HG03442 (cell line): Measurements from ENCODE around the gene DNAJA3.

Experiments used
- ATAC-seq: cut with Tn5 transposase; IDR thresholded peaks from one replicate; pipeline ENCODE4 v1.9.1; 2021; ENCODE audit warnings: mild to moderate bottlenecking, moderate library complexity; ENCODE audit not compliant: unreplicated experiment

Gene DNAJA3

DNA sequence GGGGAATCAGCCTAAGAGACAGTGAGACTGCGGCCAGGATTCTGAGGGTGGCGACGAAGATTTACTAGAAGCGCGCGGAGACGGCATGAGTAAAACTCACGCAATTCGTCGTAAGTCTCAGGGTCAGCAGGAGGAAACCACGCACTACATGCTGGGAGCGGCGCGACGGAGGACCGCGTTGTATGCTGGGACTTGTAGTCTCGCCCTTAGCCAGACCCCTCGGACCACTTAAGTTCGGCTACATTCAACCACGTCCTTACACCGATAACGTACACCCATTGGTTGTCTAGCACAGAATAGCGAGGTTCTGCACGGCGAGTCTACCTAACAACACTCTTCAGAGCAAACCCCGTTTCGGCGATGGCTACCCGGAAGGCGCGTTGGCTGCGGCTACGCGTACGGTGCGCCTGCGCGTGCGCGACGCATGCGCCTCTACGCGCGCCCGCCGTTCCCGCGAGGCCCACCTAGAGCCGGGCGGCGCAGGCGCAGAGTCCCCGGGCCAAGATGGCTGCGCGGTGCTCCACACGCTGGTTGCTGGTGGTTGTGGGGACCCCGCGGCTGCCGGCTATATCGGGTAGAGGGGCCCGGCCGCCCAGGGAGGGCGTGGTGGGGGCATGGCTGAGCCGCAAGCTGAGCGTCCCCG lies at the start of gene DNAJA3:
Gene DNAJA3, plus strand, starts transcription at position 491 of the 643 bp plus-strand sequence. Its CDS starts 14 bp downstream, at position 505.
- peak; percentile 81 for ATAC-seq

DNA sequence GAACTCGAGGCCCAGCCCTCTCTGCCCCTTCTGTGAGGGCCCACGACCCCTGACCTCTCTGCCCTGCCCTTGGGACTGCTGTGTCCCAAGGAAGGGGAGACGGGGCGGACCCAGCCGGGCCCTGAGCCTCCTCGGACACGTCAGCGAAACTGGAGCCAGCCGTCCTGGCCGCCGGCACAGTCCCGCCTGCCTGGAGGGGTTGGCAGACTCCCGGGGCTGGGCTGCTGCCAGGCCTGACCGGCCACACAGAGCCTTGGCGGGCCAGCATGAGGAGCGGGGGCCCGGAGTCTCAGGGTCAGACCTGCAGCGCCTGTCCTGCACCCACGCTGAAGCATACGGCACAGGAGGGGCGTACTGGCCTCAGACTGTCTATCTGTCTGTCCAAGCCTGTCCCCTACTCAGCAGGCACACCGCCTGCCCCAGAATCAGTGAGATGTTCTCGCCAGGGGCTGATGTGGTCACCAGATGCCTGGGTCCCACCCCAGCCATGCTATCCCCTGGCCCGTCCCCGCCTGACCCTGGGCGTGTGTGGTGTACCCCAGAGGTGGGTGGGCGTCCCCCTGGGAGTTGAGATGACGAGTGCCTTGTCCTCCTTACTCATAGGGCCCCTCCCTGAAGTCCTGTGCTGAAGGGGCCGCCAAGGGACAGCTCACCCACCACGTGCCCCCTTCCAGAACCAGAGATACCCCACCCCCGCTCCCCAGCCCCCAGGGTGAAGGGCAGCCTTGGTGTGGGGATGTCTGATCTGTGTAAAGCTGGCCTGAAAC lies 49.4 kb upstream of the DNAJA3 start:
- no peak for ATAC-seq

DNA sequence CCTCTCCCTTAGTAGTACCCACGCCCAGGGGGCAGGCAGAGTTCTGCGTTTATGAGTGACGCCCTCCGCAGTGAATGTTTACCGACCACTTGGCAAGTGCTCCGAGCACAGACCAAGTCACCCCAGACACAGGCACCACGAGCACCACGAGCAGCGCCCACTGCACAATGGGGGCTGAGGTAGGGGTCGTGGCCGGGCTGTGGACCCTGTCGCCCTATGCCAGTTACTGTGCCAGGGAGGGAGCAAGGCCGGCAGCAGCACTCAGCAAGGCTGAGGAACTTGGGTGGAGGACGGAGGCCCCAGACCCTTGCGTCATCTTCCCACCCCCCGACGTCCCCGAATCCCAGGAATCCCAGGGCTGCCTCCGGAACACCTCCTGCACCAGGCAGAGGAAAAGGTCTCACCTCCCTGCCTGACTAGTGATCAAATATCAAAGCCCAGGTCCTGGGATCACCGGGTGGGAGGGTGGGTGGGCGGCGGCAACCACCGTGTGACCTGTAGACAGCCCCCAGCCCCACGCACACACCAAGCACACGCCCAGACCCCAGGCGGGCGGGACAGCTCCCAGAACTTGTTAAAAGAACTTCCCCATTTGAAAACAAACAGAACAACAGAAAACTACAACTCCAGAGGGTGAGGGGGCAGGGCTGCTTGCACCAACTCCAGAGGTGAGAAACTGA lies 48.6 kb upstream of the DNAJA3 start:
- ATAC-seq: no peak

DNA sequence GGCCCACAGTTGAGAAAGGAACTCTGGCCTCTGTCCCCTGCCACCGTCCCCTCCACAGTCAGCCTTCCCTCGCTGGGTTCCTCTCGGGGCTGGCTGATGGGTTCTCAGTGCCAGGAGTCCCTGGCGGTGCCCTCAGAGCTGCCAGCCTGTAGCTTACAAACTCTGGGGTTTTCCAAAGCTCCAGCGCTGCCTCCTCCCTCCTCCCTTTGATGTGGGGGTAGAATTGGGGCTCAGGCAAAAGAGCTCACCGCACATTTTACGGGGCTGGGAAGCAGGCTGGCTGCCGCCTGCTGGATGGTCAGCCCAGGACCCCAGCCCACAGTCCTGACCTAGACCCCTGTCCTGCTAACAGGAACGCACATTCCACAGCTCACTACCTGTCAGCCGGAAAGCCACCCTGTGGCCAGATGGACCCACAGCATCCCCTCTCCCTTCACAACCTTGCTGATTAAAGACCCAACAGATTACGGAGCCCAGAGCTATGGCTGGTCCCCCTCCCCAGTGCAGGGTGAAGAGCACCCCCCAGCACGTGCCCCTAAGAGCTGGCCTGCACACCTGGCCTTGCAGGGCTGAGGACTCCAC lies 48.0 kb upstream of the DNAJA3 start:
- no peak for ATAC-seq

DNA sequence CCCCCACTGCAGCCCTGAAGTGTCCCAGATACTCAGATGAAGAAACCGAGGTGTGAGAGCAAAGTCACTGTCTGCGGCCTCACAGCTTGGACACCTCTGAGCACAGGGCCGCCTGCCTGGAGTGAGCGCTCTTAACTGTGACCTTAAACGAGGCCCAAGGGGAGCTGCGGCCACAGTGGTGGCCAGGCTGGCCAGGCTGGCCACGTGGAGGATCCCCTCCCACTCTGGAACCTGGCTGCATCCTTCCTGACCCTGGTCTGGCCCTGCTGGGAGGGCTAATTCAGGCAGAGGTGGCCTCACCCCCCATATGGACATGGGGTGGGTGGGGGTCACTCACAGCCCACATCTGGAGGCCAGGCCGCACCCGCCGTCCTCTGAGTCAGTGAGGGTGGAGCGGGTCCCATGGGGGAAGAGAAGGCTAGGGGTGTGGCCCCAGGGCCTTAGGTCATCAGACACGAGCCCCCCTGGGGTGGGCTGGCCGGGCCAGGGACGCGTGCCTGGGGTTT lies 47.5 kb upstream of the DNAJA3 start:
- no peak for ATAC-seq

DNA sequence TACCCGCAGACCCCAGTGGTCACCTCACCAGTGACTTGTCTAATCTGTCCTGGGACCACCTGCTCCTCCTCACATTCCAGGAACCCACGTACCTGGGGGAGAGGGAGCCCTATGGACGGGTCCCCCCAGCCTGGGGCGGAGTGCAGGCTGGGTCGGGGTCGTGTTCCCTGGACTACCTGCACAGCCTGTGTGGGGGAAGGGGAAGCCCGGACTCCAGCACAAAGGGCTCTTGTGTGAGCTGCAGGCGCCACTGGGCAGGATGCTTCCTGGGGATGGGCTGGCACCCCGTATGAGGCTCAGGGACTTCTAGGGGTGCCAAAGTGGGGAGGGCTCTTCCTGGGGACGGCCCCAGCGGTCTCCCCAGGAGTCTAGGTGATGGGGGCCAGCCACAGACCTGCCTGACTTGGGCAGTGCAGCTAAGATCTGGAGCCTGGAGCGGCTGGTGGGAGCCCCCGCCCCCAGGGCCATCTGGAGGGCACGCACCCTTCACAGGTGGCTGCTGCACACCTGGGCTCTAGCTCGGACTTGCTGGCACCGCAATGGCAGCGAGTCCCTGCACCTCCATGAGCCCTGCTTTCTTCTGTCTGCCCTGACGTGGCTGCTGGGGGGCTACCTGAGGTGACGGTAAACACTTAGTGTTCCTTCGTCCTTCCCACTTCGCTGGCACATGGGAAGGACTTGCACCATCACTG lies 46.5 kb upstream of the DNAJA3 start:
- no peak for ATAC-seq

DNA sequence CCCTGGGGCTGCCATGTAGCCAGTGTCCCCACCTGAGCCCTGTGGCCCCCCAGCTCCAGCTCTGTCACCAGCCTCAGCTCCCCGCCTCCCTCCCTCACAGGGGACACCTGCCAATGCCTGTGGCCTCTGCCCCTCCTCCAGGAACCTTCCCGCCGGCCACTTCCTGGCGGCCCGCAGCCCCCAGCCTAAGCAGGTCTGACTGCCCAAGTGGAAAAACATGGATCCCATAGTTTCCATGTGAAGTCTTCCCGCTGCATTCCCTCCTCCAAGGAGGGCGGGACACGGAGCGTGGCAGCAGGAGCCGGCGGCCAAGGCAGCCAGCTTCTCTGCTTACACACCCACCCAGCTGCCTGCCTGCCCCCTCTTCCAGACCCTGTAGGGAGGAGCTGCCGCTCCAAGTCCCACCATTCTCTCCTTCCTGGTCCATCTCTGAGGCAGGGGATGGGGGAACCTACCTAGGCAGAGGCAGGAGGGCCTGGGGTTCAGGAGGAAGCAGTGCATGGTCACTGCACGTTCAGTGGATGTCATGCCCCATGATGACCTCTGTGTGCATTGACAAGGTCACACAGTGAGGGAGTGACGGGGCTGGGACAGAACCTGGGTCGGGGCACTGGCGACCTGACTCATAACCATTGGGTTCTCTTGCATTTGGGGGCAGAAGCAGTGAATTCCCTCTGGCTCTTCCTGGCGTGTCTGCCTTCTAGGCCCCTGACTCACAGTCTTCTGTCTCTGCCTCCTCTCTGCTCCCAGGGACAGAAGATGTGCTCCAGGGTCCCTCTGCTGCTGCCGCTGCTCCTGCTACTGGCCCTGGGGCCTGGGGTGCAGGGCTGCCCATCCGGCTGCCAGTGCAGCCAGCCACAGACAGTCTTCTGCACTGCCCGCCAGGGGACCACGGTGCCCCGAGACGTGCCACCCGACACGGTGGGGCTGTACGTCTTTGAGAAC lies 45.3 kb upstream of the DNAJA3 start:
- ATAC-seq: no peak

DNA sequence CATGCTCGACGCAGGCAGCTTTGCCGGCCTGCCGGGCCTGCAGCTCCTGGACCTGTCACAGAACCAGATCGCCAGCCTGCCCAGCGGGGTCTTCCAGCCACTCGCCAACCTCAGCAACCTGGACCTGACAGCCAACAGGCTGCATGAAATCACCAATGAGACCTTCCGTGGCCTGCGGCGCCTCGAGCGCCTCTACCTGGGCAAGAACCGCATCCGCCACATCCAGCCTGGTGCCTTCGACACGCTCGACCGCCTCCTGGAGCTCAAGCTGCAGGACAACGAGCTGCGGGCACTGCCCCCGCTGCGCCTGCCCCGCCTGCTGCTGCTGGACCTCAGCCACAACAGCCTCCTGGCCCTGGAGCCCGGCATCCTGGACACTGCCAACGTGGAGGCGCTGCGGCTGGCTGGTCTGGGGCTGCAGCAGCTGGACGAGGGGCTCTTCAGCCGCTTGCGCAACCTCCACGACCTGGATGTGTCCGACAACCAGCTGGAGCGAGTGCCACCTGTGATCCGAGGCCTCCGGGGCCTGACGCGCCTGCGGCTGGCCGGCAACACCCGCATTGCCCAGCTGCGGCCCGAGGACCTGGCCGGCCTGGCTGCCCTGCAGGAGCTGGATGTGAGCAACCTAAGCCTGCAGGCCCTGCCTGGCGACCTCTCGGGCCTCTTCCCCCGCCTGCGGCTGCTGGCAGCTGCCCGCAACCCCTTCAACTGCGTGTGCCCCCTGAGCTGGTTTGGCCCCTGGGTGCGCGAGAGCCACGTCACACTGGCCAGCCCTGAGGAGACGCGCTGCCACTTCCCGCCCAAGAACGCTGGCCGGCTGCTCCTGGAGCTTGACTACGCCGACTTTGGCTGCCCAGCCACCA lies 44.4 kb upstream of the DNAJA3 start:
- ATAC-seq: no peak

DNA sequence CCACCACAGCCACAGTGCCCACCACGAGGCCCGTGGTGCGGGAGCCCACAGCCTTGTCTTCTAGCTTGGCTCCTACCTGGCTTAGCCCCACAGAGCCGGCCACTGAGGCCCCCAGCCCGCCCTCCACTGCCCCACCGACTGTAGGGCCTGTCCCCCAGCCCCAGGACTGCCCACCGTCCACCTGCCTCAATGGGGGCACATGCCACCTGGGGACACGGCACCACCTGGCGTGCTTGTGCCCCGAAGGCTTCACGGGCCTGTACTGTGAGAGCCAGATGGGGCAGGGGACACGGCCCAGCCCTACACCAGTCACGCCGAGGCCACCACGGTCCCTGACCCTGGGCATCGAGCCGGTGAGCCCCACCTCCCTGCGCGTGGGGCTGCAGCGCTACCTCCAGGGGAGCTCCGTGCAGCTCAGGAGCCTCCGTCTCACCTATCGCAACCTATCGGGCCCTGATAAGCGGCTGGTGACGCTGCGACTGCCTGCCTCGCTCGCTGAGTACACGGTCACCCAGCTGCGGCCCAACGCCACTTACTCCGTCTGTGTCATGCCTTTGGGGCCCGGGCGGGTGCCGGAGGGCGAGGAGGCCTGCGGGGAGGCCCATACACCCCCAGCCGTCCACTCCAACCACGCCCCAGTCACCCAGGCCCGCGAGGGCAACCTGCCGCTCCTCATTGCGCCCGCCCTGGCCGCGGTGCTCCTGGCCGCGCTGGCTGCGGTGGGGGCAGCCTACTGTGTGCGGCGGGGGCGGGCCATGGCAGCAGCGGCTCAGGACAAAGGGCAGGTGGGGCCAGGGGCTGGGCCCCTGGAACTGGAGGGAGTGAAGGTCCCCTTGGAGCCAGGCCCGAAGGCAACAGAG lies 43.5 kb upstream of the DNAJA3 start:
- ATAC-seq: no peak

DNA sequence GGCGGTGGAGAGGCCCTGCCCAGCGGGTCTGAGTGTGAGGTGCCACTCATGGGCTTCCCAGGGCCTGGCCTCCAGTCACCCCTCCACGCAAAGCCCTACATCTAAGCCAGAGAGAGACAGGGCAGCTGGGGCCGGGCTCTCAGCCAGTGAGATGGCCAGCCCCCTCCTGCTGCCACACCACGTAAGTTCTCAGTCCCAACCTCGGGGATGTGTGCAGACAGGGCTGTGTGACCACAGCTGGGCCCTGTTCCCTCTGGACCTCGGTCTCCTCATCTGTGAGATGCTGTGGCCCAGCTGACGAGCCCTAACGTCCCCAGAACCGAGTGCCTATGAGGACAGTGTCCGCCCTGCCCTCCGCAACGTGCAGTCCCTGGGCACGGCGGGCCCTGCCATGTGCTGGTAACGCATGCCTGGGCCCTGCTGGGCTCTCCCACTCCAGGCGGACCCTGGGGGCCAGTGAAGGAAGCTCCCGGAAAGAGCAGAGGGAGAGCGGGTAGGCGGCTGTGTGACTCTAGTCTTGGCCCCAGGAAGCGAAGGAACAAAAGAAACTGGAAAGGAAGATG lies 42.8 kb upstream of the DNAJA3 start:
- no peak for ATAC-seq

DNA sequence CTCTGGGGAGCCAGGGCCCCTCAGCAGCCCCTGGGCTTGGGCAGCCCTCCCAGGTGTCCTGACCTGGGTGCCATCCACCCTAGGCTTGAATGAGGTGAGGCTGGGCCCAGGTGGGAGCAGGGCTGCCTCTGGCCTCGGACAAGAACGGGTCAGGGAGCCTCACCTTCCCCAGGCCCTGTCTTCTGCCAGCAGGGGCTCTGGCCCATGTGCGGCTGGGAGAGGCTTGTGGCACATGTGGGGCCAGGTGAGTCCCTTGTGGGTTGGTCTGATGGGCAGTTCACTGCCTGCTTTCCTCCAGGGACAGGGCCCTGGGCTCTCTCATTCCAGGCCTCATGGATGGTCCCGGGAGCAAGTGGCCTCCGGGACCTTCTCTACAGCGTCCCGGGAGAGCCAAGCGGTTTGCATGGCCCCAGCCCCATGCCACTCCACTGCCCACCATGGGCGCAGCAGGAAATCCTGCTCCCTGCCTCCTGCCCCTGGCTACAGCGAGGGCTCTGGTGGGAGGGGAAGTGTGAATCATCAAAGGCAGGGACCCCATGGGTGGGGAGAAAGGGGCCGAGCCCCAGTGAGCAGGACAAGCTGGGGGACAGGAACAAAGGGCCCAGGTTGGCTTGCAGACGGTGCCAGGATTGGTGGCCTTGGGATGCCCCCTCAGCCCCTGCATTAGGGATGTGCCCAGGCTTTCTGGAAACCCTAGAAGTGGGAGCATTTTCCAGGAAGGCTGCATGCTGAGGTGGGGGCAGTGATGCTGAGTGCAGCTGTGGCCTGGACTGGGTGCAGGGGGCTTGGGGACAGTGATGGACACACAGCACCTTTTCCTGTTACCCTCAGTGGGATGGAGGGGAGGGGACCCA lies 41.9 kb upstream of the DNAJA3 start:
- ATAC-seq: no peak

DNA sequence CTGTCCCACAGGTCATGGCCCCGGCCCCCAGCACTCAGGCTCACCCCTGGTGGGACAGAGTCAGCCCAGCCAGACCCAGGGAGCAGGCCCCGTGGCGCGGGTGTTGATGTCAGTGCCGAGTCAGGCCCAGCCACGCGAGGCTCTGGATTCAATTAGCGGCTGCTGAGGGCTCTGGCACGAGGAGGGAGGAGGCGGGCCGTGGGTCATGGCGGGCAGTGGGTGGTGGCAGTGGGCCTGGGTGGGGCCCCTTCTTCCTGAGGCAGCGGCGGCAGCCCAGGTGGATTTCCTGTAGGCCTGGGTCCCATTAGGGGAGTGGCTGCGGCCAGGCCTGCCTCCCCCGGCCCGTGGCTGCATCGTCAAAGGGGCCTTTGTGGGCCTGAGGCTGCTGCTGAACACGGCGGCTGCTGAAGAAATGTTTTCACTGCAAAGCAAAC lies 41.1 kb upstream of the DNAJA3 start:
- ATAC-seq: no peak

DNA sequence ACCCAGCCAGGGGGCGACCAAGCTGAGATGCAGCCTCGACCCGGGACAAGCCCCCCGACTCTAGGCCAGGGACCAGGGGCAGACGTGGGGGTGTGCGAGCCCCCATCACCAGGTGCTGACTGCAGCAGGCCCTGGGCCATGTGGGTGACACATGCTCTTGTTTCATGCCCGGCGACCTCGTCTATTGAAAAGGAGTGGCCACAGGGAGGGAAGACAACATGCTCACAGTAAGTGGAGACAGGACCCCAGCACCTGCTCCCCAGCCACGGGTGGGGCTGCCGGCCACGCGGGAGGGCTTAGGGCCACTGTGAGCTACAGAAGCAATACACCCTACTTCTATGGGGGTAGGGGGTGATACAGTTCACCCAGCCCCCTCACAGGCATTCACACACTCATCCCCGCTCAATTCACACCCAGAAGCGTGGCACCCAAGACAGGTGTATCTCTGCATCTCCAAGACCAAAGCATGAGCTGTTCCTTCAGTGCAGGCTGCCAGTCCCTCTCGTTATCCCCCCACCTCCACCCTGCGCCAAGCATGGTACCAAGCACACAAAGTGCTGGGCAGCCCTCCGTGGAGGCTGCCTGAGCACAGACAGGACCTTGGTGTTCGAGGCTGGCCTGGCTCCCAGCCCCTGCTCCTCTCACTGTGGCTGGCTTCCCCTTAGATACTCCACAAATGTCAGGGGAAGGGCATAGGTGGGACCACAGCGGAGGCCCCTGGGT lies 40.4 kb upstream of the DNAJA3 start:
- ATAC-seq: no peak

DNA sequence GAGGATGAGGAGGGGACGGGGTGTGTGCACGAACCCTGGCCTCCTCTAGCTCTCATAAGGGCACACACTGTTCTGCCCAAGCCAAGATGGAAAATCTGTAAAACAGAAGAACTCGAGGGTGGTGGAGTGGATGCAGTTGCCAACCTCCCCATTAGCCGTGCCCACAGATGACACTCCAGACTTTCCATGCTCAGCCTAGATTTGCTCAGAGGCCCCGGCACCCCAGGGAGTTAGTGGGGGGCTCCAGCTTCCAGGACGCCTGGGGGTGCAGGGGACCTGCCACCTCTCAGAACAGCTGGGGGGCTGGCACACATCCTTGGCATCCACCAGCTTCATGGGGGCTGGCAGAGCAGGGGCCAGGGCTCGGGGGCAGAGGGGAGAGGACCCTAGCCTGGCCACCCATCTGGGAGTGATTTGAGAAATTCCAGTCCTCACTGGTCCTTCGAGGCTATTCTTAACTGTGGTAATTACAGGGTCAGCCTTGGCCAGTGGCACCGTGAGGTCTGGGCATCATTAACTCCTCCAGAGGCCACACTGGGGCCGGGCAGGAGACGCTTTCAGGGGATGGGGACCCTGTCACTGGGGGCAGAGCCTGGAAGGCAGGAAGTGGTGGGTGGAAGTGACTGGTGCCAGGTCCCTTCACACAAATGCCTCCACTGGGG lies 39.7 kb upstream of the DNAJA3 start:
- no peak for ATAC-seq

DNA sequence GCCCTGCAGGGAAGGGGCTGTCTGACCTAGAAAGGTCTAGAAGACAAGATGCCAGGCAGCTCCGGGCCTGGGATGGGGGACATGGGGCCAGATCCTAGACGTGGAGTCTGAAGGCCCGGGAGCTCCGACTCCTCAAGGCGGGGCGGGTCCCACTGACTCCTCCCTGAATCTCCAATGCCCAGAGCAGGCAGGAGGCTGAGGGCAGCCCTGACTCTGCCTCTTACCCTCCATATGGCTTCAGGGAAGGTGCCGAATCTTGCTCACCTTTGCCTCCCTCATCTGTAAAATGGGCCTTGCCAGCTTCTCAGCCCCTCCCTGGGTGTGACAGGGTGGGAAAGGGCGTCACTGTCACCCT lies 39.2 kb upstream of the DNAJA3 start:
- ATAC-seq: no peak
